Activated CD4-positive, alpha-beta T cell treated with anti-CD3 and anti-CD28 coated beads for 36 hours (primary cell): ENCODE measurements around the gene CDC5L. TPM values are rescaled to one million over a fixed set of nuclear protein-coding genes. Genes with fewer than 3 reads are reported as not detected.

Experiments used
- ATAC-seq: fragments of 200-7000 bp; cut with Tn5 transposase; one replicate; pipeline ENCODE4 v1.10.0; 2021; ENCODE audit warnings: mild to moderate bottlenecking, moderate library complexity
- CTCF ChIA-PET: fragments of 350-600 bp; sonication (Branson Sonifier 250); formaldehyde crosslinking; loops from one replicate; lab custom pipeline; 2021; ENCODE audit warnings: antibody characterized with exemption; lab: Charles Lee
- POLR2A ChIA-PET: fragments of 350-600 bp; sonication (Branson Sonifier 250); formaldehyde crosslinking; loops from one replicate; lab custom pipeline; 2021; ENCODE audit warnings: antibody characterized with exemption, inconsistent platforms; lab: Charles Lee
- DNase-seq: peaks from one replicate; pipeline ENCODE4 v3.0.0-alpha.2; 2020
- H3K27ac Mint-ChIP-seq: one replicate; pipeline ENCODE4 v1.8.0; 2021; ENCODE audit warnings: mixed read lengths
- H3K27me3 Mint-ChIP-seq: one replicate; pipeline ENCODE4 v1.8.0; 2021; ENCODE audit warnings: mixed read lengths
- H3K36me3 Mint-ChIP-seq: one replicate; pipeline ENCODE4 v1.8.0; 2021; ENCODE audit warnings: low read depth, mixed read lengths
- H3K4me1 Mint-ChIP-seq: one replicate; pipeline ENCODE4 v1.8.0; 2021; ENCODE audit warnings: mixed read lengths
- H3K4me3 Mint-ChIP-seq: one replicate; pipeline ENCODE4 v1.8.0; 2021; ENCODE audit warnings: mild to moderate bottlenecking, moderate library complexity, mixed read lengths
- H3K9me3 Mint-ChIP-seq: one replicate; pipeline ENCODE4 v1.8.0; 2021; ENCODE audit warnings: low read depth, mixed read lengths
- intact Hi-C, 2 experiments: fragments of 100-400 bp; cut with DNase I in 1 of 2; cut with micrococcal nuclease in 1 of 2; formaldehyde crosslinking; loops; one replicate each; pipeline versions ENCODE4 v1.14.2 to v1.15.1; 2022 to 2024; cut with DNase I, micrococcal nuclease
- total RNA-seq, 2 experiments: library from RNA; stranded (reverse); gene quantifications; one replicate each; pipeline ENCODE4 v1.2.3, GENCODE V29; 2021

The CDC5L gene
- total RNA-seq, 2 experiments from 2014 or later: 25.1 to 28.9 TPM

DNA sequence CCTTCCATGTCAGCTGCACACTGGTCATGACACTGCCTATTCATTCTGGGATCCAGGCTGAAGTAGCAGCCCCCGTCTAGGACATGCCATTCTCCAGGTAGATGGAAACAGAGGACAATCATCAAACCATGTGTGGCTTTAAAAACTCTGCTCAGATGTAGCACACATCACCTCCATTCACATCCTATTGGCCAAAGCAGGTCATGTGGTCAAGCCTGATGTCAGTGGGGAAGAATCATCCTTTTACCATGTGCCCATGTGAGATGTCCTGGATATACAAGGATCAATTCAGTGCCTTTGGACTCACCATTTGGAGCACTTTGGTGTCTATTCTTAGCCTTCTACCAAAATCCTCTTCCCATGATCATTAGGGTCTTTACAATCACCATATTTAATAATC lies 99.5 kb downstream of the CDC5L start:
- Mint-ChIP-seq H3K4me1 (no peaks in the 10 kb centered on the region), H3K27ac (no peak overlapping the region), H3K27me3 (peaks cover 12% of the 10 kb centered on the region), H3K36me3 (no peaks in the 10 kb centered on the region), H3K4me3 (no peak overlapping the region), H3K9me3 (no peaks in the 10 kb centered on the region)
- intact Hi-C loops: no loop called here
- ChIA-PET CTCF (interaction anchor here (0.6 to 1.9 kb wide), 3 partner anchors 11 to 17 kb away, joined by 3 to 8 read pairs (median 6); no protein-coding TSS in a partner anchor), POLR2A (no interaction called here)
- DNase-seq: no peak
- no peak for ATAC-seq

- DNase-seq: no peak
- Mint-ChIP-seq H3K36me3 (no peaks in the 10 kb centered on the region), H3K9me3 (no peaks in the 10 kb centered on the region), H3K27ac (no peak overlapping the region), H3K4me1 (no peaks in the 10 kb centered on the region), H3K27me3 (peaks cover 12% of the 10 kb centered on the region), H3K4me3 (no peak overlapping the region)
- ChIA-PET CTCF (interaction anchor here (0.6 to 1.9 kb wide), 3 partner anchors 12 to 18 kb away, joined by 3 to 8 read pairs (median 6); no protein-coding TSS in a partner anchor), POLR2A (no interaction called here)
- ATAC-seq: no peak
- intact Hi-C loops: no loop called here
Observed at GRCh38 chr6:44487586-44487985, 100.1 kb downstream of the CDC5L start.

DNA sequence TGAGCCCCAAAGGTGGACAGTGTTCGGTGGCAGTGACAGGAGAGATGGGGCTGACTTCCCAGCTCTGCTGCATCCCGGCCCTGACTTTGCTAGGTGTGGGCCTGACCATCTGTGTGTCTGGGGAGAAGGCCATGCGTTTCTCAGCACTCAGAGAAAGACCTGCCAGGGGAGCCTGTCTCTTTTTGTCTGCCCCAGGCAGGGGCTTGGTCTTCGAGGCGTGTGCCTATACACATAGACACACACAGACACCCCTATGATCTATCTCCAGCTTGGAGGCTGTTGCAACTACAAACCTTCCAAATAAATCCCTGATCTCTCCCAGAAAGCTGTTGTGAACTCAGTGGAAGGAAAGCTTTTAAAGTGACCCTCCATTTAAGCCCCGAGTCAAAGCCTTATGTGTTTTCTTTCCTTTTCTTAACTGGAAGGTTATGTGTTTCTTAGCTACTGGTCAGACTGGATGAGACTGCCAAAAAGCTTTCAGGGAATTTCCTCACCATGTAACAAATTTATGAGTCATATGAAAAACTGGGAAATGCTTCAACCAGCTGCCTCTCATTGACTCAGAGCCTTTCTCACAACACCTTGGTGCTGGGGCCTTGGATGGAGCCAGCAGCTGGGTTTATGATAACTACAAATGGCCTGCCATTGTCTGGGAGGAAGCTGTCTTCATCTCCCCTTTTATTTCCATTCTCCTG lies 102.6 kb downstream of the CDC5L start:
- no peak for DNase-seq
- CTCF ChIA-PET: interaction anchor here (2.8 kb wide), 1 partner anchor 14 kb away, joined by 11 read pairs; no protein-coding TSS in a partner anchor
- Mint-ChIP-seq H3K9me3 (no peaks in the 10 kb centered on the region), H3K27ac (no peak overlapping the region), H3K36me3 (no peaks in the 10 kb centered on the region), H3K4me3 (no peak overlapping the region), H3K27me3 (peaks cover 15% of the 10 kb centered on the region), H3K4me1 (no peaks in the 10 kb centered on the region)
- POLR2A ChIA-PET: no interaction called here
- intact Hi-C loops: no loop called here
- no peak for ATAC-seq

- no peaks in the 10 kb centered on the region for H3K9me3 Mint-ChIP-seq
- H3K27me3 Mint-ChIP-seq: peaks cover 11% of the 10 kb centered on the region
- ATAC-seq (no peak), DNase-seq (no peak)
- intact Hi-C loops: no loop called here
- H3K4me1 Mint-ChIP-seq: no peaks in the 10 kb centered on the region
- H3K27ac Mint-ChIP-seq: no peak overlapping the region
- no peak overlapping the region for H3K4me3 Mint-ChIP-seq
- H3K36me3 Mint-ChIP-seq: no peaks in the 10 kb centered on the region
- POLR2A ChIA-PET: no interaction called here
- CTCF ChIA-PET: no interaction called here
Observed at GRCh38 chr6:44493132-44493531, 105.6 kb downstream of the CDC5L start.

DNA sequence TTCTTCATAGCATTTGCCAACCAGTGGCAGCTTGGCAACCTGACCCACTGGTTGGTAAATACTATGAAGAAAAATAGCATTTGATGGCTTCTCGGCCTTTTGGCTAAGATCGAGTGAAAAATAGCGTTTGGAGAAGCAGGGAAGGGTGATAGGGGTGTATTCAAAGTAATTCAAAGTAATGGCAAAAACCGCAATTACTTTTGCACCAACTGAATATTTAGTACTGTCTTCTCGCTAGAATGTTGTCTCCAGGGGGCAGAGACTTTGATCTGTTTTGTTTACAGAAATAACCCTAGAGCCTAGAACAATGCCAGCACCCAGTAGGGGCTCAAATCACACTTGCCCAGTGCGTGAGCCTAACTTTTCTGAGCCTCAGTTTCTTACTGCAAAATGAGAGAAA lies 106.1 kb downstream of the CDC5L start:
- Mint-ChIP-seq H3K4me3 (no peak overlapping the region), H3K27ac (no peak overlapping the region), H3K9me3 (no peaks in the 10 kb centered on the region), H3K27me3 (peaks cover 9% of the 10 kb centered on the region), H3K36me3 (no peaks in the 10 kb centered on the region), H3K4me1 (no peaks in the 10 kb centered on the region)
- DNase-seq (no peak), ATAC-seq (no peak)
- ChIA-PET CTCF (interaction anchor here (1.0 kb wide), 1 partner anchor 18 kb away, joined by 4 read pairs; no protein-coding TSS in a partner anchor), POLR2A (no interaction called here)
- intact Hi-C loops: no loop called here

- Mint-ChIP-seq H3K4me1 (no peaks in the 10 kb centered on the region), H3K9me3 (no peaks in the 10 kb centered on the region), H3K36me3 (no peaks in the 10 kb centered on the region), H3K27ac (no peak overlapping the region), H3K27me3 (peaks cover 7% of the 10 kb centered on the region), H3K4me3 (no peak overlapping the region)
- POLR2A ChIA-PET: no interaction called here
- intact Hi-C loops: no loop called here
- DNase-seq (no peak), ATAC-seq (no peak)
- CTCF ChIA-PET: interaction anchor here (1.0 kb wide), 1 partner anchor 18 kb away, joined by 4 read pairs; no protein-coding TSS in a partner anchor
Observed at GRCh38 chr6:44494011-44494501, 106.5 kb downstream of the CDC5L start.

DNA sequence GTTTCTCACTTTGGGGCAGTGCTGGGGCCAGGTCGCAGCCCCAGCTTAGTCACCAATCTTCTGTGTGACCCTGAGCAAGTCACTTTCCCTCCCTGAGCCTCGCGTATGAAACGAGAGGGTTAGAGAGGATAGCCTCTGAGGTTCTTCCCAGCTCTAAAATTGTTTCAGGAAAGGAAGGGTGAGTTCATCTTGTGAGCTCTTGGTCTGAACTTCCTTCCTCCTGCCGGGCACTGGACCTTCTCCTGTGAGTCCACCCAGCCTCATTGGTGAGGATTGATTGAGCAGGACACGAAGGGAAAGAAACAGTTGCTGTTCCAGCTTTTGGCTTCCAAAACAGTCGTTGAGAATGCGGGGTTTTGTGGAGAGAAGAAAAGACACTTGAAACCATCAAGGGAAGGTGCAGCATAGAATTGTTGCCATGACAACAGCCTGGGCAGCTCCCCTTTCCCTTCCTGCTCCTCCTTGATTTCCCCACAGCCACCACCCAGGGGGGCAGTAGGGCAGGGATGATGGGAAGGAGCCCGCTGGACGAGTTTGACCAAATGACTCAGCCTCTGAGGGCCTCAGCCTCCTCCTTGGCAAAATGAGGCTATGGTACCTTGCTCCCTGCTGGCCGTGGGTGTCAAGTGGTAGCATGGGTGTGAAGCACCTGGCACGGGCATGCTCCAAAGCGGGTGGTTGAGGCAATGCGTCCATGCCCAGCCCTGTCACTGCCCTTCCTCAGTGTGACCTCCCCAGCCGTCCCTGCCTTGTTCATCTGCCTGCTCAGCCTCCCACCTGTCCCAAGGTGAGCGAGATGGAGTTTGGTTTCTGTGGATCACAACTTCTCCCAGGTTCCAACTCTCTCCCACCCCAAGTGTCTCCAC lies 107.8 kb downstream of the CDC5L start:
- ChIA-PET CTCF (interaction anchor here (0.6 kb wide), 2 partner anchors 29 to 755 kb away, joined by 3 read pairs; no protein-coding TSS in a partner anchor), POLR2A (interaction anchor here (0.6 kb wide), 1 partner anchor 514 kb away, joined by 3 read pairs; no protein-coding TSS in a partner anchor)
- Mint-ChIP-seq H3K4me1 (no peaks in the 10 kb centered on the region), H3K36me3 (no peaks in the 10 kb centered on the region), H3K4me3 (no peak overlapping the region), H3K27ac (no peak overlapping the region), H3K9me3 (no peaks in the 10 kb centered on the region), H3K27me3 (peaks cover 6% of the 10 kb centered on the region)
- intact Hi-C loops: no loop called here
- ATAC-seq (no peak), DNase-seq (no peak)

DNA sequence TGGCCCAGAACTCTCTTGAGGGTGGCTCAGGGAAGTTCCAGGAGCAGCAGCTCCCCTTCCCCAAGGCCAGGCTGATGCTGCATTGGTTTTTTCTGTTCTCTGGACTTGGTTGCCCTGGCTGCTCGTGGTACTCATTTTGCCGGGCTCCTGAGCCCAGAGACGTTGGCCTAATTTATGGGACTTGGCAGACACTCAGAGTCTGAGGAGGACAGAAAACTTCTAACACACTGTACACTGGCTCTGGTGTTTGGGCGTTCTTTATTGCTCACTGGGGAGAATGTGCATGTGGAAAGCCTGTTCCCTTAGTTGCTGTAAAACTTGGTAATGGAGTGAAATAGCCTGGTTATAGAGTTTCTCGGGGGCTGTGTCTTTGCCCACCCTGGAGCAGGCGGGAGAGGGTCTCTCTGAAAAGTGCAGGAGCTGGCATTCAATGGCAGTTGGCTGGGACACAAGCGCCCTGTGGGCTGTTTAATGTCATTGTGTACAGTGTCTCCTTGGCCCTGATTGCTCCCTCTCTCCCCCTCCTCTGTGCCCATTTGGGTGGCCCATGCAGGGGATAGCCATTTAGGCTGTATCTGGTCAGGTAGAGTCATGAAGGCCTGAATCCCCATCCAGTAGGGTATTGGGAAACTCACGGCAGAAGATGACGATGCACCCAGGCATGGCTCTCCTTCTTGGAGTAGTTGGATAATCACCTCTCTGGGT lies 109.3 kb downstream of the CDC5L start:
- H3K27me3 Mint-ChIP-seq: peaks cover 6% of the 10 kb centered on the region
- H3K4me3 Mint-ChIP-seq: no peak overlapping the region
- CTCF ChIA-PET: interaction anchor here (0.6 kb wide), 1 partner anchor 21 kb away, joined by 3 read pairs; no protein-coding TSS in a partner anchor
- ATAC-seq (no peak), DNase-seq (no peak)
- POLR2A ChIA-PET: no interaction called here
- H3K27ac Mint-ChIP-seq: no peak overlapping the region
- no peaks in the 10 kb centered on the region for H3K4me1 Mint-ChIP-seq
- H3K9me3 Mint-ChIP-seq: no peaks in the 10 kb centered on the region
- H3K36me3 Mint-ChIP-seq: no peaks in the 10 kb centered on the region
- intact Hi-C loops: no loop called here

DNA sequence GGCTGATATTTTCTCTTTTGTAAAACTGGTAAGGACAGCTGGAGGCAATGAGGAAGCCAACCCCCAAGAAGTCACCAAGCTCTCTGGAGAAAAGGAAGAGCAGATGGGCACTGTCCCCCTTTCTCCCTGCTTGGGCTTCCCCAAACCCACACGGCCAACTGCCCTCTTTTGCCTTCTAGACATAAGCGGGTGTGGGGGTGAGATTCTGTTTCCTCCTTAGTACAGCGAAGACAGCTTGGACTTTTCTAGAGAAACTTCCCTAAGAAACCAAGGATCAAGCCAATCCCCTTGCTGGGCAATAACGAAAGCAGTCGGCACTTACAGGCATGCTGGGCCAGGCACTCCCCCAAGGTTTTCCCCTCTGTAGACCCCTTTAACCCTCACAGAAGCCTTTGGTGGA lies 110.3 kb downstream of the CDC5L start:
- Mint-ChIP-seq H3K4me1 (no peaks in the 10 kb centered on the region), H3K27ac (no peak overlapping the region), H3K4me3 (no peak overlapping the region), H3K27me3 (peaks cover 6% of the 10 kb centered on the region), H3K36me3 (no peaks in the 10 kb centered on the region), H3K9me3 (no peaks in the 10 kb centered on the region)
- DNase-seq: no peak
- CTCF ChIA-PET: interaction anchor here (0.5 to 0.7 kb wide), 3 partner anchors 21 to 1135 kb away, joined by 3 read pairs; no protein-coding TSS in a partner anchor
- intact Hi-C loops: no loop called here
- ATAC-seq: no peak
- POLR2A ChIA-PET: no interaction called here

DNA sequence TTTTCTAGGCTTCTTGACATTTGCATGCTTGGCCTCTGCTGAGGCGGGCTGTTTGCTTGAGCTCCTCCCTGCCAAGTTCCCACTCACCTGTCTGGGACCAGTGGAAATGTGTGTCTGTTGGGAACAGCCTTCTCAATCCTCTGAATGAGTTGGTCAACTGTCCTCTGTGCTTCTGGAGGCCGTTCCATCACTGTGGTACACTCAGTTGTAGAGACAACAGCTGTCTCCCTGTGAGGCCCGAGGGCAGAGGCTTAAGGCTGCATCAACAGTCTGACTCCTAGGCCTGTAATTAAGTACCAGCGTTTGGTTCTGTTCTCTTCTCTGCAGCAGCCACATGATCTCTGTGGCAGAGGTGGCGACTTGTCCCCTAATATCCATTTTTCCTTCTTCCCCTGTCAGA lies 110.9 kb downstream of the CDC5L start:
- H3K4me3 Mint-ChIP-seq: no peak overlapping the region
- peaks cover 6% of the 10 kb centered on the region for H3K27me3 Mint-ChIP-seq
- ATAC-seq (no peak), DNase-seq (no peak)
- POLR2A ChIA-PET: no interaction called here
- CTCF ChIA-PET: interaction anchor here (0.6 kb wide), 1 partner anchor 23 kb away, joined by 3 read pairs; no protein-coding TSS in a partner anchor
- H3K27ac Mint-ChIP-seq: no peak overlapping the region
- H3K9me3 Mint-ChIP-seq: no peaks in the 10 kb centered on the region
- no peaks in the 10 kb centered on the region for H3K36me3 Mint-ChIP-seq
- no peaks in the 10 kb centered on the region for H3K4me1 Mint-ChIP-seq
- intact Hi-C loops: no loop called here

DNA sequence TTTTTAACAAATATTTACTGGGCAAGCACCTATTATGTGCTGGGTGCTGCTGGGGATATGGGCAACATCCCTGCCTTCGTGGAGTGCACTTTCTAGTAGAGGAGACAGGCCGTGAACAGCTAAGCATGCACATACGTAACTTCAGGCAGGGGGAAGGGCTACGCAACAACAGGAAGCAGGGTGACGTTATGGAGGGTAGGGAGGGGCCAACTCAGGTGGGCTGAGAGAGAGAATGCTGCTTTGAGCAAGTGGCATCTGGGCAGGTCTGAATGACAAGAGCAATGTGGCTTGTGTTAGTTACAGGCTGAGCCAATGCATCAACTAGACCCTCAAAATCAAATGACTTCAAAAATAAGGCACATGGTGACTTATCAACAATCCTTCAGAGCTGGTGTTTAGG lies 112.1 kb downstream of the CDC5L start:
- peaks cover 3% of the 10 kb centered on the region for H3K27me3 Mint-ChIP-seq
- no peak for ATAC-seq
- H3K36me3 Mint-ChIP-seq: no peaks in the 10 kb centered on the region
- DNase-seq: no peak
- H3K27ac Mint-ChIP-seq: no peak overlapping the region
- intact Hi-C loops: no loop called here
- H3K9me3 Mint-ChIP-seq: no peaks in the 10 kb centered on the region
- ChIA-PET CTCF (interaction anchor here (0.6 to 1.5 kb wide), 3 partner anchors 12 to 24 kb away, joined by 3 read pairs; no protein-coding TSS in a partner anchor), POLR2A (no interaction called here)
- H3K4me1 Mint-ChIP-seq: no peaks in the 10 kb centered on the region
- no peak overlapping the region for H3K4me3 Mint-ChIP-seq
